ENCODE results near the gene FAM240A. TPM values are rescaled to one million over a fixed set of nuclear protein-coding genes. Genes with fewer than 3 reads are reported as not detected.

The FAM240A gene
- polyA plus RNA-seq, 3 donors from 2014 or later, result not detected

GRCh38 chr3:46649436-46649835, 37.1 kb downstream of the FAM240A start:
- Mint-ChIP-seq H3K27ac (no peak overlapping the region), H3K9me3 (peaks cover 0 to 3% (median 0%) of the 10 kb centered on the region in 6 donors), H3K27me3 (ENCODE audit: low read depth in 3 of 3) (peaks cover 3 to 8% (median 8%) of the 10 kb centered on the region in 3 donors), H3K4me3 (no peak overlapping the region), H3K36me3 (no peaks in the 10 kb centered on the region), H3K4me1 (no peaks in the 10 kb centered on the region)
- DNase-seq, result no peak

- peaks cover 3 to 11% (median 8%) of the 10 kb centered on the region in 3 donors for H3K27me3 Mint-ChIP-seq (ENCODE audit: low read depth in 3 of 3)
- H3K9me3 Mint-ChIP-seq, result peaks cover 0 to 5% (median 0%) of the 10 kb centered on the region in 6 donors
- H3K4me1 Mint-ChIP-seq, result no peaks in the 10 kb centered on the region
- no peak overlapping the region for H3K4me3 Mint-ChIP-seq
- DNase-seq, result no peak
- no peaks in the 10 kb centered on the region for H3K36me3 Mint-ChIP-seq
- no peak overlapping the region for H3K27ac Mint-ChIP-seq
Measured at GRCh38 chr3:46651084-46651483, 38.8 kb downstream of the FAM240A start.

GRCh38 chr3:46655271-46655670, 42.9 kb downstream of the FAM240A start:
- Mint-ChIP-seq H3K36me3 (no peaks in the 10 kb centered on the region), H3K4me3 (no peak overlapping the region), H3K27ac (no peak overlapping the region), H3K27me3 (ENCODE audit: low read depth in 3 of 3) (peaks cover 4 to 13% (median 6%) of the 10 kb centered on the region in 3 donors), H3K4me1 (no peaks in the 10 kb centered on the region), H3K9me3 (peaks cover 0 to 2% (median 0%) of the 10 kb centered on the region in 6 donors)
- no peak for DNase-seq

- Mint-ChIP-seq H3K36me3 (no peaks in the 10 kb centered on the region), H3K27me3 (ENCODE audit: low read depth in 3 of 3) (peaks cover 4 to 10% (median 6%) of the 10 kb centered on the region in 3 donors), H3K4me1 (no peaks in the 10 kb centered on the region), H3K4me3 (no peak overlapping the region), H3K27ac (no peak overlapping the region), H3K9me3 (peaks cover 0 to 2% (median 0%) of the 10 kb centered on the region in 6 donors)
- DNase-seq, result no peak
Measured at GRCh38 chr3:46656778-46657556, 44.6 kb downstream of the FAM240A start.

GRCh38 chr3:46659285-46659684, 47.0 kb downstream of the FAM240A start:
- no peak for DNase-seq
- no peak overlapping the region for H3K4me3 Mint-ChIP-seq
- H3K27ac Mint-ChIP-seq, result no peak overlapping the region
- peaks cover 5 to 10% (median 6%) of the 10 kb centered on the region in 3 donors for H3K27me3 Mint-ChIP-seq (ENCODE audit: low read depth in 3 of 3)
- peaks cover 0 to 2% (median 0%) of the 10 kb centered on the region in 6 donors for H3K9me3 Mint-ChIP-seq
- H3K4me1 Mint-ChIP-seq, result no peaks in the 10 kb centered on the region
- no peaks in the 10 kb centered on the region for H3K36me3 Mint-ChIP-seq

- H3K27ac Mint-ChIP-seq, result no peak overlapping the region
- peaks cover 5 to 10% (median 6%) of the 10 kb centered on the region in 3 donors for H3K27me3 Mint-ChIP-seq (ENCODE audit: low read depth in 3 of 3)
- H3K36me3 Mint-ChIP-seq, result no peaks in the 10 kb centered on the region
- DNase-seq, result no peak
- H3K4me3 Mint-ChIP-seq, result no peak overlapping the region
- H3K9me3 Mint-ChIP-seq, result no peaks in the 10 kb centered on the region
- H3K4me1 Mint-ChIP-seq, result no peaks in the 10 kb centered on the region
Measured at GRCh38 chr3:46660003-46660402, 47.7 kb downstream of the FAM240A start.

- H3K27ac Mint-ChIP-seq, result no peak overlapping the region
- H3K4me3 Mint-ChIP-seq, result no peak overlapping the region
- H3K36me3 Mint-ChIP-seq, result no peaks in the 10 kb centered on the region
- no peak for DNase-seq
- no peaks in the 10 kb centered on the region for H3K4me1 Mint-ChIP-seq
- peaks cover 2 to 10% (median 6%) of the 10 kb centered on the region in 3 donors for H3K27me3 Mint-ChIP-seq (ENCODE audit: low read depth in 3 of 3)
- no peaks in the 10 kb centered on the region for H3K9me3 Mint-ChIP-seq
Measured at GRCh38 chr3:46660543-46661523, 48.5 kb downstream of the FAM240A start.

GRCh38 chr3:46661776-46662766, 49.7 kb downstream of the FAM240A start:
- no peak for DNase-seq
- no peaks in the 10 kb centered on the region for H3K9me3 Mint-ChIP-seq
- H3K27me3 Mint-ChIP-seq (ENCODE audit: low read depth in 3 of 3), result peaks cover 0 to 10% (median 9%) of the 10 kb centered on the region in 3 donors
- H3K27ac Mint-ChIP-seq, result no peak overlapping the region
- no peak overlapping the region for H3K4me3 Mint-ChIP-seq
- no peaks in the 10 kb centered on the region for H3K4me1 Mint-ChIP-seq
- no peaks in the 10 kb centered on the region for H3K36me3 Mint-ChIP-seq

GRCh38 chr3:46662771-46663551, 50.6 kb downstream of the FAM240A start:
- Mint-ChIP-seq H3K27me3 (ENCODE audit: low read depth in 3 of 3) (peaks cover 0 to 10% (median 9%) of the 10 kb centered on the region in 3 donors), H3K4me1 (no peaks in the 10 kb centered on the region), H3K36me3 (no peaks in the 10 kb centered on the region), H3K4me3 (no peak overlapping the region), H3K9me3 (no peaks in the 10 kb centered on the region), H3K27ac (no peak overlapping the region)
- no peak for DNase-seq

GRCh38 chr3:46663591-46664135, 51.3 kb downstream of the FAM240A start:
- H3K9me3 Mint-ChIP-seq, result no peaks in the 10 kb centered on the region
- DNase-seq, result no peak
- no peak overlapping the region for H3K27ac Mint-ChIP-seq
- peaks cover 0 to 10% (median 7%) of the 10 kb centered on the region in 3 donors for H3K27me3 Mint-ChIP-seq (ENCODE audit: low read depth in 3 of 3)
- no peaks in the 10 kb centered on the region for H3K4me1 Mint-ChIP-seq
- no peak overlapping the region for H3K4me3 Mint-ChIP-seq
- H3K36me3 Mint-ChIP-seq, result no peaks in the 10 kb centered on the region

GRCh38 chr3:46664188-46664970, 52.1 kb downstream of the FAM240A start:
- Mint-ChIP-seq H3K4me1 (no peaks in the 10 kb centered on the region), H3K9me3 (no peaks in the 10 kb centered on the region), H3K27me3 (ENCODE audit: low read depth in 3 of 3) (peaks cover 0 to 10% (median 7%) of the 10 kb centered on the region in 3 donors), H3K27ac (no peak overlapping the region), H3K36me3 (no peaks in the 10 kb centered on the region), H3K4me3 (no peak overlapping the region)
- DNase-seq, result no peak
